GM21786 (cell line): Measurements from ENCODE around the gene TBC1D3.
"Not testable (repeated sequence)": the region's sequence is repeated elsewhere in the genome, so short reads cannot be mapped to it uniquely, and the experiment has no call there.

ENCODE experiments used
- ATAC-seq: cut with Tn5 transposase; IDR thresholded peaks from one replicate; pipeline ENCODE4 v1.9.1; 2021; ENCODE audit not compliant: unreplicated experiment

TBC1D3 gene

GRCh38 chr17:38192455-38192854 lies at the start of gene TBC1D3:
Gene TBC1D3 (minus strand): TSS chr17:38192555. CDS start chr17:38191029, 1,526 bp downstream.
- ATAC-seq, result not testable (repeated sequence)

DNA sequence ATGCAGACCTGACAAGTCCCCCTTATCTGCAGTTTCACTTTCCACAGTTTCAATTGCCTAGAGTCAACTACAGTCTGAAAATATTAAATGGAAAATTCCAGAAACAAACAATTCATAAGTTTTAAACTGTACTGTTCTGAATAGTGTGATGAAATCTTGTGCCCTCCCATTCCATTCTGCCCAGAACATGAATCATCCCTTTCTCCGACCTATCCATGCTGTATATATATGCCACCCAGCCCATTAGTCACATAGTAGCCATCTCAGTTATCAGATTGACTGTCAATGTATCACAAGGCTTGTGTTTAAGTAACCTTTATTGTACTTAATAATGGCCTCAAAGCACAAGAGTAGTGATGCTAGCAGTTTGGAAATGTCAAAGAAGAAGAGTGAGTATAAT lies 40.4 kb upstream of the TBC1D3 start:
- not testable (repeated sequence) for ATAC-seq

- ATAC-seq, result not testable (repeated sequence)
Observed at GRCh38 chr17:38225844-38226495, 33.6 kb upstream of the TBC1D3 start.

- not testable (repeated sequence) for ATAC-seq
Observed at GRCh38 chr17:38220867-38221266, 28.5 kb upstream of the TBC1D3 start.

DNA sequence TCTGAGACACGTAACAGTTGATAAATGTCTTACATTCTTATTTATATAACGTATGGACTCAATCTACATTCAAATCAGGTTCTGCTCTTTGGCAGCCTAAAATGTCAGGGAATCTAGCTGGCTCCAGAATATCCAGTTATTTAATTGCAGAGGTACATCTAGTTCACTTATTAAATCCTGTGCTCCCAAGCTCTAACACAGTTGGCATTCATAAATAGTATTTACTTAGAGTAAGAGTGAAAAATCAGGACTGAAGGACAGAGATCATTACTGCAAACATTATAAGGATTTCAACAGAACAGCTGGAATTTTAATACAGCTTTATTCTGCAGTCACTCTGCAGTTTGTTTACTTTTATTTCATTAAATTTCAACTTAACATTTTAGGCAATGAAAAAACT lies 7.9 kb upstream of the TBC1D3 start:
- not testable (repeated sequence) for ATAC-seq

GRCh38 chr17:38134860-38135259 lies 57.5 kb downstream of the TBC1D3 start:
- not testable (repeated sequence) for ATAC-seq
